HepG2 (cell line): ENCODE data around the gene INTS12. TPM values are rescaled to one million over a fixed set of nuclear protein-coding genes. Genes with fewer than 3 reads are reported as not detected.
A peak's percentile ranks its signal among the peaks of the same experiment; 100 is the strongest.

Source experiments
- CBX2 ChIP-seq, 2 experiments: fragments of 200-600 bp in 1 of 2; sonication (generic); formaldehyde crosslinking in 1 of 2; IDR thresholded peaks; 2 replicates each; pipeline versions ENCODE4 v1.7.0 to v1.8.1; 2018 to 2022; ENCODE audit warnings: low read depth in 2 of 2, low read length in 1 of 2, mild to moderate bottlenecking in 1 of 2, missing genetic modification reagents in 1 of 2
- DMAP1 ChIP-seq: IDR thresholded peaks from 2 replicates; pipeline ENCODE4 v1.6.1; 2016
- ELF4 ChIP-seq: sonication (generic); formaldehyde crosslinking; IDR thresholded peaks from 2 replicates; pipeline ENCODE4 v1.5.0; 2020; ENCODE audit warnings: missing genetic modification reagents, mild to moderate bottlenecking, moderate library complexity, borderline replicate concordance
- FOXK1 ChIP-seq: sonication (generic); formaldehyde crosslinking; IDR thresholded peaks from 2 replicates; pipeline ENCODE4 v1.4.0; 2020; ENCODE audit warnings: low read depth, missing genetic modification reagents, borderline replicate concordance
- GPN1 ChIP-seq: sonication (generic); formaldehyde crosslinking; IDR thresholded peaks from 2 replicates; pipeline ENCODE4 v1.5.1; 2020; ENCODE audit warnings: missing genetic modification reagents, borderline replicate concordance
- HOXA5 ChIP-seq: sonication (generic); formaldehyde crosslinking; IDR thresholded peaks from 2 replicates; pipeline ENCODE4 v1.4.0; 2020; ENCODE audit warnings: missing genetic modification reagents
- MIXL1 ChIP-seq: IDR thresholded peaks from 2 replicates; pipeline ENCODE4 v1.6.1; 2016
- MTA3 ChIP-seq: sonication (generic); formaldehyde crosslinking; IDR thresholded peaks from 2 replicates; pipeline ENCODE4 v1.4.0; 2020; ENCODE audit warnings: missing genetic modification reagents
- MTF1 ChIP-seq: sonication (generic); formaldehyde crosslinking; IDR thresholded peaks from 2 replicates; pipeline ENCODE4 v1.5.0; 2020; ENCODE audit warnings: missing genetic modification reagents
- NFIC ChIP-seq: IDR thresholded peaks from 2 replicates; pipeline ENCODE4 v1.6.1; 2012; ENCODE audit warnings: mild to moderate bottlenecking, low read length, inconsistent platforms
- NONO ChIP-seq, 2 experiments: fragments of 450-650 bp in 1 of 2; sonication (generic) in 1 of 2; formaldehyde crosslinking in 1 of 2; IDR thresholded peaks in 1 of 2; conservative IDR thresholded peaks in 1 of 2; 2 replicates each; pipeline versions ENCODE4 v1.6.1 to v1.8.0; 2017 to 2022; ENCODE audit warnings: mild to moderate bottlenecking in 1 of 2, missing genetic modification reagents in 1 of 2, moderate library complexity in 1 of 2
- POLR2G ChIP-seq: fragments of 200-400 bp; formaldehyde crosslinking; IDR thresholded peaks from 2 replicates; pipeline ENCODE4 v1.6.1; 2018; ENCODE audit warnings: mild to moderate bottlenecking, low read depth, low read length, moderate library complexity
- PPARG ChIP-seq: conservative IDR thresholded peaks from 2 replicates; pipeline ENCODE4 v1.6.1; 2016; ENCODE audit warnings: missing biosample characterization, missing genetic modification reagents
- RBM22 ChIP-seq: fragments of 200-400 bp; formaldehyde crosslinking; optimal IDR thresholded peaks from 2 replicates; pipeline ENCODE3; 2017; ENCODE audit warnings: mild to moderate bottlenecking, low read length, moderate library complexity
- RXRB ChIP-seq: IDR thresholded peaks from 2 replicates; pipeline ENCODE4 v1.6.1; 2016; ENCODE audit warnings: borderline replicate concordance, missing genetic modification reagents, missing compliant biosample characterization
- TBX2 ChIP-seq: sonication (generic); formaldehyde crosslinking; IDR thresholded peaks from 2 replicates; pipeline ENCODE4 v1.5.0; 2020; ENCODE audit warnings: missing genetic modification reagents, mild to moderate bottlenecking, borderline replicate concordance
- TCF7 ChIP-seq: sonication (generic); IDR thresholded peaks from 2 replicates; pipeline ENCODE4 v1.6.1; 2016; ENCODE audit warnings: antibody characterized with exemption, low read depth
- ZBTB38 ChIP-seq: sonication (generic); formaldehyde crosslinking; IDR thresholded peaks from 2 replicates; pipeline ENCODE4 v1.5.1; 2020; ENCODE audit warnings: mild to moderate bottlenecking, missing genetic modification reagents
- ZNF3 ChIP-seq: IDR thresholded peaks from 2 replicates; pipeline ENCODE4 v1.7.0; 2017; ENCODE audit warnings: inconsistent platforms
- ZNF343 ChIP-seq: sonication (generic); formaldehyde crosslinking; IDR thresholded peaks from 2 replicates; pipeline ENCODE4 v1.4.0; 2020; ENCODE audit warnings: mild to moderate bottlenecking, missing genetic modification reagents
- ZNF530 ChIP-seq: sonication (generic); formaldehyde crosslinking; IDR thresholded peaks from 2 replicates; pipeline ENCODE4 v1.5.0; 2020; ENCODE audit warnings: low read depth, mild to moderate bottlenecking, missing genetic modification reagents
- ZNF569 ChIP-seq: sonication (generic); formaldehyde crosslinking; IDR thresholded peaks from 2 replicates; pipeline ENCODE4 v1.5.0; 2020; ENCODE audit warnings: mild to moderate bottlenecking, missing genetic modification reagents, moderate library complexity, borderline replicate concordance
- polyA plus RNA-seq, 8 experiments: library from polyadenylated mRNA; depleted of rRNA in 3 of 8; stranded (reverse) in 7 of 8; unstranded in 1 of 8; fragments of >200 nt; fragmentation: Illumina TruSeq in 4 of 8; extraction: Trizol in 4 of 8; gene quantifications; 2 replicates each; pipeline versions ENCODE4 v1.2.1 to v1.2.3, GENCODE V29; 2011 to 2016; ENCODE audit warnings: low read depth in 4 of 8, missing spikeins in 1 of 8, mixed read lengths in 1 of 8; ENCODE audit not compliant: insufficient read depth in 1 of 8
- total RNA-seq, 5 experiments: library from RNA; depleted of rRNA; stranded (reverse); fragments of >200 nt; fragmentation: Illumina TruSeq; extraction: Trizol; gene quantifications; 2 replicates each; pipeline ENCODE4 v1.2.3, GENCODE V29; 2016; ENCODE audit warnings: low read depth in 1 of 5
- TF ChIP-seq, protein P1 (sequence below): sonication (generic); formaldehyde crosslinking; IDR thresholded peaks from 2 replicates; pipeline ENCODE4 v1.4.0; 2020; ENCODE audit warnings: missing genetic modification reagents
- TF ChIP-seq, protein P2 (sequence below): sonication (generic); formaldehyde crosslinking; IDR thresholded peaks from 2 replicates; pipeline ENCODE4 v1.4.0; 2020; ENCODE audit warnings: missing genetic modification reagents, low read depth, mild to moderate bottlenecking, borderline replicate concordance

The INTS12 gene
- total and polyA plus RNA-seq, 2 of the 13 experiments (the other 11 are each of a cell fraction or from before 2014, with no cell fraction given) = 20.2 to 21.1 TPM

GRCh38 chr4:105708181-105709080 is at the start of gene INTS12, which contains the start of gene GSTCD (continued):
- peak; percentile 94 for TF ChIP-seq MIXL1 (CRISPR knock-in tag)
- TF ChIP-seq MTA3 = no peak
- TF ChIP-seq, protein P1, sequence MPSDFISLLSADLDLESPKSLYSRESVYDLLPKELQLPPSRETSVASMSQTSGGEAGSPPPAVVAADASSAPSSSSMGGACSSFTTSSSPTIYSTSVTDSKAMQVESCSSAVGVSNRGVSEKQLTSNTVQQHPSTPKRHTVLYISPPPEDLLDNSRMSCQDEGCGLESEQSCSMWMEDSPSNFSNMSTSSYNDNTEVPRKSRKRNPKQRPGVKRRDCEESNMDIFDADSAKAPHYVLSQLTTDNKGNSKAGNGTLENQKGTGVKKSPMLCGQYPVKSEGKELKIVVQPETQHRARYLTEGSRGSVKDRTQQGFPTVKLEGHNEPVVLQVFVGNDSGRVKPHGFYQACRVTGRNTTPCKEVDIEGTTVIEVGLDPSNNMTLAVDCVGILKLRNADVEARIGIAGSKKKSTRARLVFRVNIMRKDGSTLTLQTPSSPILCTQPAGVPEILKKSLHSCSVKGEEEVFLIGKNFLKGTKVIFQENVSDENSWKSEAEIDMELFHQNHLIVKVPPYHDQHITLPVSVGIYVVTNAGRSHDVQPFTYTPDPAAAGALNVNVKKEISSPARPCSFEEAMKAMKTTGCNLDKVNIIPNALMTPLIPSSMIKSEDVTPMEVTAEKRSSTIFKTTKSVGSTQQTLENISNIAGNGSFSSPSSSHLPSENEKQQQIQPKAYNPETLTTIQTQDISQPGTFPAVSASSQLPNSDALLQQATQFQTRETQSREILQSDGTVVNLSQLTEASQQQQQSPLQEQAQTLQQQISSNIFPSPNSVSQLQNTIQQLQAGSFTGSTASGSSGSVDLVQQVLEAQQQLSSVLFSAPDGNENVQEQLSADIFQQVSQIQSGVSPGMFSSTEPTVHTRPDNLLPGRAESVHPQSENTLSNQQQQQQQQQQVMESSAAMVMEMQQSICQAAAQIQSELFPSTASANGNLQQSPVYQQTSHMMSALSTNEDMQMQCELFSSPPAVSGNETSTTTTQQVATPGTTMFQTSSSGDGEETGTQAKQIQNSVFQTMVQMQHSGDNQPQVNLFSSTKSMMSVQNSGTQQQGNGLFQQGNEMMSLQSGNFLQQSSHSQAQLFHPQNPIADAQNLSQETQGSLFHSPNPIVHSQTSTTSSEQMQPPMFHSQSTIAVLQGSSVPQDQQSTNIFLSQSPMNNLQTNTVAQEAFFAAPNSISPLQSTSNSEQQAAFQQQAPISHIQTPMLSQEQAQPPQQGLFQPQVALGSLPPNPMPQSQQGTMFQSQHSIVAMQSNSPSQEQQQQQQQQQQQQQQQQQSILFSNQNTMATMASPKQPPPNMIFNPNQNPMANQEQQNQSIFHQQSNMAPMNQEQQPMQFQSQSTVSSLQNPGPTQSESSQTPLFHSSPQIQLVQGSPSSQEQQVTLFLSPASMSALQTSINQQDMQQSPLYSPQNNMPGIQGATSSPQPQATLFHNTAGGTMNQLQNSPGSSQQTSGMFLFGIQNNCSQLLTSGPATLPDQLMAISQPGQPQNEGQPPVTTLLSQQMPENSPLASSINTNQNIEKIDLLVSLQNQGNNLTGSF (CRISPR knock-in tag) = peak; percentile 73; the same call in 1 of the 2 replicates
- no peak; the same call in 1 of the 2 replicates for TF ChIP-seq CBX2 (IDR thresholded peaks at IDR 0.05; ENCODE audit: low read depth, low read length)
- no peak for TF ChIP-seq CBX2 (CRISPR knock-in tag; IDR thresholded peaks at IDR 0.05; ENCODE audit: low read depth)
- TF ChIP-seq TBX2 (CRISPR knock-in tag) = peak; percentile 82
- peak; percentile 94; the same call in 1 of the 2 replicates for TF ChIP-seq ZNF343 (CRISPR knock-in tag)
- TF ChIP-seq DMAP1 (CRISPR knock-in tag) = peak; percentile 98
- 0 out of 2 replicates have a peak, but pooled peaks have one; percentile 19 for TF ChIP-seq TCF7
- peak; percentile 65; the same call in 1 of the 2 replicates for TF ChIP-seq ZNF3 (CRISPR knock-in tag)
- TF ChIP-seq NONO (IDR thresholded peaks at IDR 0.05) = no peak
- peak; percentile 100 for TF ChIP-seq NONO (CRISPR knock-in tag; conservative IDR thresholded peaks at IDR 0.05)
- TF ChIP-seq, protein P2, sequence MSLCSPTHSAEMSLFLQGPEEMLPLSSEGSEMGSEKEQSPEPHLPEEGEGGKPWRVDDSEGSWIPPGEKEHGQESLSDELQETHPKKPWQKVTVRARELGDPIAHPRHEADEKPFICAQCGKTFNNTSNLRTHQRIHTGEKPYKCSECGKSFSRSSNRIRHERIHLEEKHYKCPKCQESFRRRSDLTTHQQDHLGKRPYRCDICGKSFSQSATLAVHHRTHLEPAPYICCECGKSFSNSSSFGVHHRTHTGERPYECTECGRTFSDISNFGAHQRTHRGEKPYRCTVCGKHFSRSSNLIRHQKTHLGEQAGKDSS (CRISPR knock-in tag) = peak; percentile 99
- no peak; the same call in 1 of the 2 replicates for TF ChIP-seq ZNF569 (CRISPR knock-in tag)
- TF ChIP-seq GPN1 = no peak
- TF ChIP-seq HOXA5 = peak; percentile 98
- peak; percentile 96 for TF ChIP-seq FOXK1 (CRISPR knock-in tag)
- TF ChIP-seq NFIC = peak; percentile 82; the same call in 1 of the 2 replicates
- peak; percentile 89 for TF ChIP-seq ZBTB38 (CRISPR knock-in tag)
- TF ChIP-seq POLR2G = peak; percentile 94
- TF ChIP-seq RXRB (CRISPR knock-in tag) = peak; percentile 91
- peak; percentile 79; the same call in 1 of the 2 replicates for TF ChIP-seq ELF4 (CRISPR knock-in tag)
- TF ChIP-seq PPARG = peak; percentile 60; the same call in 1 of the 2 replicates
- TF ChIP-seq ZNF530 = 0 out of 2 replicates have a peak, but pooled peaks have one; percentile 31
- no peak for TF ChIP-seq MTF1 (CRISPR knock-in tag)
- peak; percentile 80 for TF ChIP-seq RBM22
